Mesothelial cell of epicardium (in vitro differentiated cells): ENCODE data around the gene UGT1A7. TPM values are rescaled to one million over a fixed set of nuclear protein-coding genes. Genes with fewer than 3 reads are reported as not detected.
"Not testable (repeated sequence)": the region's sequence is repeated elsewhere in the genome, so short reads cannot be mapped to it uniquely, and the experiment has no call there.

Experiments
- DNase-seq, 2 experiments: peaks; one replicate each; pipeline ENCODE4 v3.0.0; 2021; ENCODE audit warnings: low spot score in 2 of 2; ENCODE audit not compliant: unreplicated experiment in 2 of 2
- H3K27ac Mint-ChIP-seq: 2 replicates; pipeline ENCODE4 v1.8.0; 2021; ENCODE audit warnings: mixed read lengths
- H3K27me3 Mint-ChIP-seq: 2 replicates; pipeline ENCODE4 v1.8.0; 2021; ENCODE audit warnings: low read depth, mixed read lengths
- H3K36me3 Mint-ChIP-seq: 2 replicates; pipeline ENCODE4 v1.8.0; 2021; ENCODE audit warnings: mixed read lengths
- H3K4me1 Mint-ChIP-seq: 2 replicates; pipeline ENCODE4 v1.8.0; 2021; ENCODE audit warnings: mixed read lengths
- H3K4me3 Mint-ChIP-seq: 2 replicates; pipeline ENCODE4 v1.8.0; 2021; ENCODE audit warnings: mild to moderate bottlenecking, moderate library complexity, mixed read lengths
- H3K9me3 Mint-ChIP-seq: 2 replicates; pipeline ENCODE4 v1.8.0; 2021; ENCODE audit warnings: mixed read lengths
- CTCF ChIP-seq: fragments of 200-600 bp; sonication (generic); IDR thresholded peaks from one replicate; pipeline ENCODE4 v1.5.0; 2021; ENCODE audit warnings: antibody characterized with exemption; ENCODE audit not compliant: unreplicated experiment
- total RNA-seq: library from RNA; stranded (reverse); gene quantifications from 3 replicates; pipeline ENCODE4 v1.2.1, GENCODE V29; 2021

The UGT1A7 gene
- total RNA-seq, 1 donor from 2014 or later: not detected

- H3K27ac Mint-ChIP-seq: no peak overlapping the region
- H3K4me3 Mint-ChIP-seq: no peak overlapping the region
- peaks cover 15% of the 10 kb centered on the region for H3K9me3 Mint-ChIP-seq
- no peak for TF ChIP-seq CTCF
- H3K36me3 Mint-ChIP-seq: no peaks in the 10 kb centered on the region
- no peak for DNase-seq
- peaks cover 33% of the 10 kb centered on the region for H3K27me3 Mint-ChIP-seq
- H3K4me1 Mint-ChIP-seq: no peaks in the 10 kb centered on the region
These were observed 30.3 kb upstream of the UGT1A7 start for GRCh38 chr2:233651430-233651829.

DNA sequence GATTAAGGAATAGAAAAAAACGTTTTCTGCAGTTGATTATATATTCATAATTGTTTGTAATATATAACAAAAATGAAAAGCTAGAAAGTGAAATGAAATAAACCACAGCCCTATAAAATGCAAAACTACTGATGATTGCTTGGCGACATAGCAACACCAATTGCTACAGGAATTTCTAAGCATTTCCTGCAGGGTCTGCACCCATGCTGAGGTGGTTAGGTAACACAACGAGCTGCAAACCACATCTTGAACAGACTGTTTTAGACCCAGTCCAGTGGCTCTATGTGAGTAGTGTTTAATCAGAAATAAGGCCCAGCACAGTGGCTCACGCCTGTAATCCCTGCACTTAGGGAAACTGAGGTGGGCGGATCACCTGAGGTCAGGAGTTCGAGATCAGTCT lies 27.2 kb upstream of the UGT1A7 start:
- Mint-ChIP-seq H3K36me3 (no peaks in the 10 kb centered on the region), H3K4me1 (no peaks in the 10 kb centered on the region), H3K27ac (no peak overlapping the region), H3K9me3 (no peaks in the 10 kb centered on the region), H3K27me3 (peaks cover 57% of the 10 kb centered on the region), H3K4me3 (no peak overlapping the region)
- TF ChIP-seq CTCF: no peak
- no peak for DNase-seq

- no peaks in the 10 kb centered on the region for H3K36me3 Mint-ChIP-seq
- TF ChIP-seq CTCF: no peak
- peaks cover 62% of the 10 kb centered on the region for H3K27me3 Mint-ChIP-seq
- no peak for DNase-seq
- no peaks in the 10 kb centered on the region for H3K4me1 Mint-ChIP-seq
- no peak overlapping the region for H3K4me3 Mint-ChIP-seq
- H3K9me3 Mint-ChIP-seq: no peaks in the 10 kb centered on the region
- no peak overlapping the region for H3K27ac Mint-ChIP-seq
These were observed 26.7 kb upstream of the UGT1A7 start for GRCh38 chr2:233655043-233655442.

GRCh38 chr2:233655943-233656342 lies 25.8 kb upstream of the UGT1A7 start:
- not testable (repeated sequence) for DNase-seq, H3K4me1 Mint-ChIP-seq, H3K27ac Mint-ChIP-seq, H3K4me3 Mint-ChIP-seq, H3K9me3 Mint-ChIP-seq, H3K36me3 Mint-ChIP-seq
- H3K27me3 Mint-ChIP-seq: peaks cover 65% of the 10 kb centered on the region

DNA sequence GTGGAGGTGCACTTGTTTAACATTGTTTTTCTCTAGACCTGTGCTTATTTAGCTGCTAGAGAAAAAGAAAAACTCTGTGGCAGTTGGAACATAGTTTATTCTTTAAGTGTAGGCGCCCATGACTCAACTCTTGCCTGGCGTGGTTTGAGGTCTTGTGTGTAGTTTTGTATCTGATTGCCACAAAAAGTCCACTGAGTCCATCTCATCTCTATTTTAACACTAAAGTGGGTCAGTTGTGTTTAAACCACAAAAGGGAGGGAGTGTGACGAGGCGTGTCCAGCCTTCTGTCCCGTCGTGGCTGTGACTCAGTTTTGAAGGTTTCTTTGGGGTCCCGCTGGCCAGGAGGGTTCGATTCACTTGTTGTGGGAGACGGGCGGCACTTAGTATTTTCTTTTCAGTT lies 25.3 kb upstream of the UGT1A7 start:
- H3K9me3 Mint-ChIP-seq: no peaks in the 10 kb centered on the region
- no peaks in the 10 kb centered on the region for H3K36me3 Mint-ChIP-seq
- no peak overlapping the region for H3K4me3 Mint-ChIP-seq
- no peaks in the 10 kb centered on the region for H3K4me1 Mint-ChIP-seq
- H3K27ac Mint-ChIP-seq: no peak overlapping the region
- DNase-seq: no peak
- no peak for TF ChIP-seq CTCF
- H3K27me3 Mint-ChIP-seq: peaks cover 67% of the 10 kb centered on the region

GRCh38 chr2:233658610-233659009 lies 23.1 kb upstream of the UGT1A7 start:
- Mint-ChIP-seq H3K27ac (no peak overlapping the region), H3K27me3 (peaks cover 57% of the 10 kb centered on the region), H3K36me3 (no peaks in the 10 kb centered on the region), H3K4me3 (no peak overlapping the region), H3K4me1 (no peaks in the 10 kb centered on the region), H3K9me3 (no peaks in the 10 kb centered on the region)
- TF ChIP-seq CTCF: no peak
- no peak for DNase-seq
